ENCODE data around the gene INPP5B.

INPP5B gene

DNA sequence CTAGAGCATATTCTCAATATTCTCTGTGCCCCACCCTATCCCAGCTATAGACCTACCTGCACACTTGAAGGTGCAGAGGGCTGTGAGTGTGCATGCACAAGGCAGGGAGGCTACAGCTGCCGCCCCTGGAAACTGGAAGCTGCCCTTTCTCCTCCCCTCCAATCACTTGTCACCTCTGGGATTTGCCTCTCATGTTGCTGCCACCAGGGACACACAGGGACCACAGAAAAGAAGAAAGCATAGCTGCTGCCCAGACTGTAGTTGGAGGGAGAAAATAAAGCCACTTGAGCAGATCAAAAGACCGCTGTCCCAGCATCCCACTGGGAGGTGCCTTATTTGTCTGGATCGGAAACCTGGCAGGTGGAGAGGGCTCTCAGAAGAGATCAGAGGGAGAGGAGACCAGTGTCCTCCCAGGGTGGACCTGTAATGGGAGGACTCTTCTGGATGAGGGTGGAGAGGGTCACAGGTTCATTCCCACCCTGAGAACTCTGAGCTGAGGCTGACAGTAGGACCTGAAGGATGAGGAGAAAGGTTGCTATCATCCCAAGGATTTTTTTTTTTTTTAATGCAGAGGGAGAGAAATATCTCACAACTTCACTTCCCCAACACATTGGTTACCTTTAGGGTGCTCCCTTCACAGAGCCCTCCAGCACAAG lies 7.6 kb upstream of the INPP5B start:
- no peak for DNase-seq
- TF ChIP-seq, protein P1, sequence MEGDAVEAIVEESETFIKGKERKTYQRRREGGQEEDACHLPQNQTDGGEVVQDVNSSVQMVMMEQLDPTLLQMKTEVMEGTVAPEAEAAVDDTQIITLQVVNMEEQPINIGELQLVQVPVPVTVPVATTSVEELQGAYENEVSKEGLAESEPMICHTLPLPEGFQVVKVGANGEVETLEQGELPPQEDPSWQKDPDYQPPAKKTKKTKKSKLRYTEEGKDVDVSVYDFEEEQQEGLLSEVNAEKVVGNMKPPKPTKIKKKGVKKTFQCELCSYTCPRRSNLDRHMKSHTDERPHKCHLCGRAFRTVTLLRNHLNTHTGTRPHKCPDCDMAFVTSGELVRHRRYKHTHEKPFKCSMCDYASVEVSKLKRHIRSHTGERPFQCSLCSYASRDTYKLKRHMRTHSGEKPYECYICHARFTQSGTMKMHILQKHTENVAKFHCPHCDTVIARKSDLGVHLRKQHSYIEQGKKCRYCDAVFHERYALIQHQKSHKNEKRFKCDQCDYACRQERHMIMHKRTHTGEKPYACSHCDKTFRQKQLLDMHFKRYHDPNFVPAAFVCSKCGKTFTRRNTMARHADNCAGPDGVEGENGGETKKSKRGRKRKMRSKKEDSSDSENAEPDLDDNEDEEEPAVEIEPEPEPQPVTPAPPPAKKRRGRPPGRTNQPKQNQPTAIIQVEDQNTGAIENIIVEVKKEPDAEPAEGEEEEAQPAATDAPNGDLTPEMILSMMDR (IDR thresholded peaks at IDR 0.05; ENCODE audit: low read length), result no peak
- TF ChIP-seq EZH2phosphoT487 (IDR thresholded peaks at IDR 0.05; ENCODE audit: low read length) (no peak), EZH2 (optimal IDR thresholded peaks at IDR 0.05; ENCODE audit: low read depth, low read length) (no peak)

DNA sequence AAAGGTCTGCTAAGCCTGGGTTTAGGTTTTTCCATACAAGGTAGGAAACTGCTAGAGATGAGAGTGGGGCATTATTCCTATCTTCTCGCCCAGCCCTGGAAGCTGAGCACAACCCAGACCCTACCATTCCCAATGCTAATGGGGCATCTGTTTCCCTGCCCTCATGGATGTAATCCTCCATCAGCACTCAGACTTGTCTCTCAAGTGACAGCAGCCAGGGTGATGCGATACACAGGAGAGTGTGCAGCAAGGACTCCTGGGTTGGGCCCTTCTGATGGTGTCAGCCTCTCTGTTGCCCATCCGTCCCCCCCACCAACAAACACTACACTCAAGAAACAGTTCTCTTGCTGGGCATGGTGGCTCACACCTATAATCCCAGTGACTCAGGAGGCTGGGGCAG lies 5.9 kb upstream of the INPP5B start:
- Histone ChIP-seq H3F3A (ENCODE audit: insufficient read depth, low read length) (no peaks in the 10 kb centered on the region; the same call in 1 of the 2 replicates), H3K36me3 (replicated peaks; ENCODE audit: insufficient read depth, low read length) (no peaks in the 10 kb centered on the region), H3K27me3 (replicated peaks; ENCODE audit: insufficient read depth, low read length) (no peaks in the 10 kb centered on the region), H3K4me1 (ENCODE audit: low read length) (no peaks in the 10 kb centered on the region), H3K9me3 (replicated peaks; ENCODE audit: insufficient read depth, low read length) (no peaks in the 10 kb centered on the region), H3K27ac (ENCODE audit: low read length) (no peak overlapping the region), H3K4me3 (ENCODE audit: low read length) (no peak overlapping the region), H3K9me2 (replicated peaks; ENCODE audit: insufficient read depth, low read length) (no peaks in the 10 kb centered on the region), H4K20me1 (ENCODE audit: insufficient read depth, low read length) (no peaks in the 10 kb centered on the region), H3K9ac (ENCODE audit: low read length) (no peak overlapping the region), H3K79me2 (ENCODE audit: low read length) (no peaks in the 10 kb centered on the region), H2AFZ (ENCODE audit: low read length) (no peak overlapping the region), H3K4me2 (ENCODE audit: low read depth, low read length) (no peak overlapping the region)
- no peak for TF ChIP-seq EZH2phosphoT487 (IDR thresholded peaks at IDR 0.05; ENCODE audit: low read length)
- TF ChIP-seq, protein P1 (IDR thresholded peaks at IDR 0.05; ENCODE audit: low read length), result no peak
- no peak for TF ChIP-seq EZH2 (optimal IDR thresholded peaks at IDR 0.05; ENCODE audit: low read depth, low read length)
- DNase-seq, result no peak

More for the DNA sequence above, 7.6 kb upstream of the INPP5B start:
- Histone ChIP-seq H3K27ac (ENCODE audit: low read length) (no peak overlapping the region), H3K4me2 (ENCODE audit: low read depth, low read length) (no peak overlapping the region), H3K9ac (ENCODE audit: low read length) (no peak overlapping the region), H3K79me2 (ENCODE audit: low read length) (no peaks in the 10 kb centered on the region), H3K36me3 (replicated peaks; ENCODE audit: insufficient read depth, low read length) (no peaks in the 10 kb centered on the region), H3K27me3 (replicated peaks; ENCODE audit: insufficient read depth, low read length) (no peaks in the 10 kb centered on the region), H3F3A (ENCODE audit: insufficient read depth, low read length) (no peaks in the 10 kb centered on the region; the same call in 1 of the 2 replicates), H2AFZ (ENCODE audit: low read length) (no peak overlapping the region), H3K9me2 (replicated peaks; ENCODE audit: insufficient read depth, low read length) (no peaks in the 10 kb centered on the region), H4K20me1 (ENCODE audit: insufficient read depth, low read length) (no peaks in the 10 kb centered on the region), H3K4me3 (ENCODE audit: low read length) (no peak overlapping the region), H3K4me1 (ENCODE audit: low read length) (no peaks in the 10 kb centered on the region), H3K9me3 (replicated peaks; ENCODE audit: insufficient read depth, low read length) (no peaks in the 10 kb centered on the region)

DNA sequence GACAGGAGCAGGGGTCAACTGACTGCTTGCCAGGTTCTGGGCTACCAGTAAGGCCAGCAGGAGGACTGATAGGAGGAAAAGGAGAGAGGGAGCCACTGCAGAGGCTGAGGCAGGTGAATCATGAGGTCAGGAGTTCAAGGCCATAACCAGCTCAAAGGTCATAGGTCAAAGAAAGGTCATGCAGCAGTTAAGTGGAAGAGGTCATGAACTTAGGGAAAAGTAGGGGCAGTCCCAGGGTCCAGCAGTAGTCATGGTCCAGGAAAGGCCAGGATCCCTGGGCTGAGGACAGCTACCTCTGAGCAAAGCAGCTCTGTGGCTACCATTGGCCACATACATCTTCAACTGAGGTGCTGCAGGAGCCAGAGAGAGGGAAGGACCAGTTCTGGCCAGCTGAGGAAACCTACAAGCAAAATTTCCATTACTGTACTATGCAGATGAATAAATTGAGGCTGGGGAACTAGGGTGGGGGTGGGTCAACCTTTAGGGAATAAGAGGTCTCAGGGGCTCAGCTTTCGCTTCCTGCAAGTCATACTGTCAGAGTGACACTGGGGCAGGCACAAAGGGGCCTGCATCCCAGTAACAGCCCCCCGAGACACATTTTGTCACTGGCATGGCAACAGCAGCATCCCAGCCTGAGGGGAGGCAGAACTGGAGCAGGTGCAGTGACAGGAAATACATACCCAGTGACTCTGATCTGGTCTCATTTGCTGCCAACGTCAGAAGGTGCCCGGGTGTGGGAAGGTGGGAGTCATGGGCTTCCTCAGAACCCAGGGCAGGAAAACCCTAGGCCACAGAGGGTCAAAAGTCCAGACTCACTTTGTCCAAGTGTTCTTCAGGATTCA lies 5.2 kb upstream of the INPP5B start:
- Histone ChIP-seq H3K27me3 (replicated peaks; ENCODE audit: insufficient read depth, low read length) (no peaks in the 10 kb centered on the region), H3K9me3 (replicated peaks; ENCODE audit: insufficient read depth, low read length) (no peaks in the 10 kb centered on the region), H4K20me1 (ENCODE audit: insufficient read depth, low read length) (no peaks in the 10 kb centered on the region), H3K4me3 (ENCODE audit: low read length) (no peak overlapping the region), H3F3A (ENCODE audit: insufficient read depth, low read length) (no peaks in the 10 kb centered on the region; the same call in 1 of the 2 replicates), H3K27ac (ENCODE audit: low read length) (no peak overlapping the region), H2AFZ (ENCODE audit: low read length) (no peak overlapping the region), H3K9ac (ENCODE audit: low read length) (no peak overlapping the region), H3K79me2 (ENCODE audit: low read length) (no peaks in the 10 kb centered on the region), H3K36me3 (replicated peaks; ENCODE audit: insufficient read depth, low read length) (no peaks in the 10 kb centered on the region), H3K4me1 (ENCODE audit: low read length) (peaks cover 5% of the 10 kb centered on the region; the same call in 1 of the 2 replicates), H3K9me2 (replicated peaks; ENCODE audit: insufficient read depth, low read length) (no peaks in the 10 kb centered on the region), H3K4me2 (ENCODE audit: low read depth, low read length) (no peak overlapping the region)
- TF ChIP-seq EZH2 (optimal IDR thresholded peaks at IDR 0.05; ENCODE audit: low read depth, low read length), result no peak
- TF ChIP-seq, protein P1 (IDR thresholded peaks at IDR 0.05; ENCODE audit: low read length), result no peak
- no peak for TF ChIP-seq EZH2phosphoT487 (IDR thresholded peaks at IDR 0.05; ENCODE audit: low read length)
- DNase-seq, result no peak

Data from MM.1S (cell line).